Esophagus squamous epithelium (tissue), 4 donors: ENCODE data around the gene TSKU.

Experiments
- POLR2A ChIP-seq, 4 donors: fragments of 450-650 bp; IDR thresholded peaks; one replicate each; pipeline ENCODE4 v1.6.1; 2017; ENCODE audit warnings: antibody characterized with exemption in 4 of 4, mild to moderate bottlenecking in 4 of 4, moderate library complexity in 3 of 4
- TF ChIP-seq, protein P1 (sequence below), 6 experiments: fragments of 450-650 bp in 4 of 6; fragments of 200-600 bp in 2 of 6; sonication (generic) in 2 of 6; IDR thresholded peaks; one replicate each; pipeline ENCODE4 v1.5.1; 2016 to 2019; ENCODE audit warnings: antibody characterized with exemption in 6 of 6, mild to moderate bottlenecking in 4 of 6, moderate library complexity in 4 of 6

DNA sequence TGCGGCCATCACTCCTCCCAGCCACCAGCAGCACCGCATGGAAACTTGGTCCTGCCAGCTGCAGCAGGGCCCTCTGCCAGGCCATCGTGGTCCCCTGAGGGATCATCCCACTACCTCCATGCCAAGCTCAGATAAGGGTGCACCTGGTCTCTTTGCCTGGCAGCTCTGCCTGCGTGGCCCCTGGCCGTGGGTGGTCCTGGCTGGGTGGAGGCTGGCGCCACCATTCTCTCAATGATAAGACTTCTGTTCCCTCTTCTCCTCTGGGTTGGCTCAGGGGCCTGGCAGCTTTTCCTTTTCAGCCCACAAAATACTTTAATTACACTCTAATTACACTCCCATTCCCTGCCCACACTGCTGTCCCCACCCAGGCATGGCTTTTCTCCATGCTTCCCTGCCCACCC lies 26.8 kb upstream of the TSKU start:
- TF ChIP-seq, protein P1, sequence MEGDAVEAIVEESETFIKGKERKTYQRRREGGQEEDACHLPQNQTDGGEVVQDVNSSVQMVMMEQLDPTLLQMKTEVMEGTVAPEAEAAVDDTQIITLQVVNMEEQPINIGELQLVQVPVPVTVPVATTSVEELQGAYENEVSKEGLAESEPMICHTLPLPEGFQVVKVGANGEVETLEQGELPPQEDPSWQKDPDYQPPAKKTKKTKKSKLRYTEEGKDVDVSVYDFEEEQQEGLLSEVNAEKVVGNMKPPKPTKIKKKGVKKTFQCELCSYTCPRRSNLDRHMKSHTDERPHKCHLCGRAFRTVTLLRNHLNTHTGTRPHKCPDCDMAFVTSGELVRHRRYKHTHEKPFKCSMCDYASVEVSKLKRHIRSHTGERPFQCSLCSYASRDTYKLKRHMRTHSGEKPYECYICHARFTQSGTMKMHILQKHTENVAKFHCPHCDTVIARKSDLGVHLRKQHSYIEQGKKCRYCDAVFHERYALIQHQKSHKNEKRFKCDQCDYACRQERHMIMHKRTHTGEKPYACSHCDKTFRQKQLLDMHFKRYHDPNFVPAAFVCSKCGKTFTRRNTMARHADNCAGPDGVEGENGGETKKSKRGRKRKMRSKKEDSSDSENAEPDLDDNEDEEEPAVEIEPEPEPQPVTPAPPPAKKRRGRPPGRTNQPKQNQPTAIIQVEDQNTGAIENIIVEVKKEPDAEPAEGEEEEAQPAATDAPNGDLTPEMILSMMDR (IDR thresholded peaks at IDR 0.05): no peak
- no peak for TF ChIP-seq POLR2A (IDR thresholded peaks at IDR 0.05)
